Cardiac muscle cell (in vitro differentiated cells and primary cell): ENCODE results near the gene GUK1. TPM values are rescaled to one million over a fixed set of nuclear protein-coding genes. Genes with fewer than 3 reads are reported as not detected.
A peak's percentile ranks its signal among the peaks of the same experiment; 100 is the strongest.

Experiments used
- DNase-seq, 2 donors: peaks; one replicate each; pipeline versions ENCODE4 v3.0.0 to v3.0.0-alpha.2; 2010 to 2017; ENCODE audit warnings: low read depth in 1 of 2, low spot score in 1 of 2
- H3K27ac ChIP-seq: fragments of 200-600 bp; sonication (generic); 2 replicates; pipeline ENCODE4 v1.5.1; 2016
- H3K27me3 ChIP-seq: fragments of 200-600 bp; sonication (generic); 2 replicates; pipeline ENCODE4 v1.6.0; 2016; ENCODE audit warnings: control low read depth
- H3K36me3 ChIP-seq: fragments of 200-600 bp; sonication (generic); 2 replicates; pipeline ENCODE4 v1.5.1; 2016; ENCODE audit warnings: control low read depth
- H3K4me1 ChIP-seq: fragments of 200-600 bp; sonication (generic); 2 replicates; pipeline ENCODE4 v1.8.1; 2017; ENCODE audit warnings: low read depth, mild to moderate bottlenecking, mixed run types
- H3K4me3 ChIP-seq: fragments of 200-600 bp; sonication (generic); 2 replicates; pipeline ENCODE4 v1.5.1; 2016; ENCODE audit warnings: mild to moderate bottlenecking
- H3K9me3 ChIP-seq: fragments of 200-600 bp; sonication (generic); 2 replicates; pipeline ENCODE4 v1.5.1; 2017; ENCODE audit warnings: low read depth, mild to moderate bottlenecking, control low read depth
- CTCF ChIP-seq: IDR thresholded peaks from 2 replicates; pipeline ENCODE4 v1.5.1; 2012; ENCODE audit warnings: low read depth, mild to moderate bottlenecking, low read length
- polyA plus RNA-seq: library from polyadenylated mRNA; unstranded; fragments of >200 nt; fragmentation: Nextera tagmentation; extraction: Ambion mirVana; gene quantifications from 2 replicates; pipeline ENCODE4 v1.2.1, GENCODE V29; 2016
- total RNA-seq: library from RNA; depleted of rRNA; stranded (reverse); fragments of >200 nt; gene quantifications from 2 replicates; pipeline ENCODE4 v1.2.3, GENCODE V29; 2016

The GUK1 gene
- total and polyA plus RNA-seq, 2 experiments from 2014 or later, result 354 to 450 TPM

- H3K4me3 ChIP-seq, result no peak overlapping the region
- no peak for DNase-seq
- no peaks in the 10 kb centered on the region for H3K27me3 ChIP-seq
- no peaks in the 10 kb centered on the region for H3K4me1 ChIP-seq
- peaks cover 2% of the 10 kb centered on the region for H3K36me3 ChIP-seq
- H3K27ac ChIP-seq, result no peak overlapping the region
- H3K9me3 ChIP-seq, result no peaks in the 10 kb centered on the region
- no peak for TF ChIP-seq CTCF
These were observed 32.4 kb upstream of the GUK1 start for GRCh38 chr1:228107636-228108035.

- Histone ChIP-seq H3K4me1 (no peaks in the 10 kb centered on the region), H3K36me3 (peaks cover 2% of the 10 kb centered on the region), H3K27ac (no peak overlapping the region), H3K9me3 (no peaks in the 10 kb centered on the region), H3K4me3 (peak overlapping the region; percentile 74), H3K27me3 (no peaks in the 10 kb centered on the region)
- no peak for DNase-seq
- no peak for TF ChIP-seq CTCF
These were observed 31.9 kb upstream of the GUK1 start for GRCh38 chr1:228108055-228108690.

GRCh38 chr1:228108742-228109072 is 31.4 kb upstream of the GUK1 start:
- TF ChIP-seq CTCF, result no peak
- peaks cover 2% of the 10 kb centered on the region for H3K36me3 ChIP-seq
- DNase-seq, result no peak
- H3K27ac ChIP-seq, result peak overlapping the region; percentile 56
- no peaks in the 10 kb centered on the region for H3K27me3 ChIP-seq
- H3K4me1 ChIP-seq, result no peaks in the 10 kb centered on the region
- no peaks in the 10 kb centered on the region for H3K9me3 ChIP-seq
- peak overlapping the region; percentile 74 for H3K4me3 ChIP-seq

- TF ChIP-seq CTCF, result no peak
- peak; percentile 97 to 98 for DNase-seq
- Histone ChIP-seq H3K4me1 (no peaks in the 10 kb centered on the region), H3K27ac (peak within 1 kb of the TSS; percentile 56), H3K9me3 (no peaks in the 10 kb centered on the region), H3K27me3 (no peaks in the 10 kb centered on the region), H3K36me3 (peaks cover 2% of the 10 kb centered on the region), H3K4me3 (peak within 1 kb of the TSS; percentile 74)
These were observed 30.8 kb upstream of the GUK1 start, which contains the start of gene MRPL55 for GRCh38 chr1:228109073-228109961. Gene MRPL55 (minus strand): TSS chr1:228109299. CDS start chr1:228108260, 1,039 bp downstream.

GRCh38 chr1:228109962-228110488 is 30.1 kb upstream of the GUK1 start:
- peak in 1 of 2 donors; percentile 42 for DNase-seq
- TF ChIP-seq CTCF, result no peak
- Histone ChIP-seq H3K27ac (no peak overlapping the region), H3K9me3 (no peaks in the 10 kb centered on the region), H3K4me3 (peak overlapping the region; percentile 74), H3K36me3 (peaks cover 2% of the 10 kb centered on the region), H3K27me3 (no peaks in the 10 kb centered on the region), H3K4me1 (no peaks in the 10 kb centered on the region)
